GM18505 (cell line): ENCODE measurements around the gene DXO.

ENCODE experiments used
- ATAC-seq: cut with Tn5 transposase; IDR thresholded peaks from one replicate; pipeline ENCODE4 v1.9.1; 2021; ENCODE audit not compliant: unreplicated experiment
- POLR2A ChIP-seq: IDR thresholded peaks from 4 replicates; pipeline ENCODE4 v1.6.1; 2011; ENCODE audit warnings: borderline replicate concordance; ENCODE audit not compliant: insufficient read depth, insufficient read length; ENCODE audit errors: extremely low read depth

Gene DXO

DNA sequence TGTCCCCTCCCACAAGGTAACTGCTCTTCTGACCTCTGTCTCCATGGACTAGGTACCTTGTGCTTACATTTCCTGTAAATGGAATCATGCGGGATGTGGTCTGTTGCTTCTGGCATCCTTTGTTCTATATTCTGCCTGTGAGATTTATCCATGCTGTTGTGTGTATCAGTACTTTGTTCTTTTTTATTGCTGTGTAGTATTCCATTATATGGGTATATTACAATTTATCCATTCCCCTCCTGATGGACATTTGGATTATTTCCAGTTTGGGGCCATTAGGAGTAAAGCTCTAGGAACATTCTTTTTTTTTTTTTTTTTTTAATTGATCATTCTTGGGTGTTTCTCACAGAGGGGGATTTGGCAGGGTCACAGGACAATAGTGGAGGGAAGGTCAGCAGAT is 41.0 kb downstream of the DXO start:
- ATAC-seq, result no peak
- no peak for TF ChIP-seq POLR2A

DNA sequence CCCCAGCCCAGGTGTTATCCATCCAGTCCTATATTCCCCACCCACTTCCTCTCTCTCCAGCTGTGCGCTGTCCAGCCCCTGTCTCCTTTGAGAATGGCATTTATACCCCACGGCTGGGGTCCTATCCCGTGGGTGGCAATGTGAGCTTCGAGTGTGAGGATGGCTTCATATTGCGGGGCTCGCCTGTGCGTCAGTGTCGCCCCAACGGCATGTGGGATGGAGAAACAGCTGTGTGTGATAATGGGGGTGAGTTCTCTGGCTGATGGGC is 43.3 kb downstream of the DXO start:
- no peak for ATAC-seq
- no peak for TF ChIP-seq POLR2A

DNA sequence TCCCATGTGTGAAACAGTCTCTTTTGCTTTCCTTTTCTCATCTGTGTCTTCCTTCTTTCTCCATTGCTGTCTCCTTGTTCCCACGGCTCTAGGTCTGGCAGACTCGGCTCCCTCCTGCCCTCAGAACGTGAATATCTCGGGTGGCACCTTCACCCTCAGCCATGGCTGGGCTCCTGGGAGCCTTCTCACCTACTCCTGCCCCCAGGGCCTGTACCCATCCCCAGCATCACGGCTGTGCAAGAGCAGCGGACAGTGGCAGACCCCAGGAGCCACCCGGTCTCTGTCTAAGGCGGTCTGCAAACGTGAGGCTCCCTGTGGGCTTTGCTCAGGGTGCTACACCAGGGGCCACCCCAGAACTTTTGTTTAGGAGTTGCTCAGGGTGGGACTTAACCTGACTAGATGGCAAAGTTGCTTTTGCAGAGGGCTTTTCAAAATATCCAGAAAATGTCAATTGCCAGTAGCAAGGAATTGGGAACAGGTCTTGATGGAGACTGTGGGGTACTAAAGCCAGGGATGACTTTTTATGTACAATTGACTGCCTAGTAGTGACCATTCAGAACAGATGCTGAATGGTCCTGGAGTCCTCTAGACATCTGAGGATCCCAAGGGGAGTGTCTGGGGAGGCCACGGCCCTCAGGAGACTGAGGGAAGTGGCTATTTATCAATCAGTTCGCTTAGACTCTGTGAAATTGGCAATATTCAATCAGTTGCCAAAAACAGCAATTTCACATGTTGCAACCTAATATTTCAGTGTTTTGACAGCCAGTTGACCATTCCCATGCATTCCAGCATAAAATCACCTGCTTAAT is 43.9 kb downstream of the DXO start:
- ATAC-seq, result no peak
- TF ChIP-seq POLR2A, result no peak

DNA sequence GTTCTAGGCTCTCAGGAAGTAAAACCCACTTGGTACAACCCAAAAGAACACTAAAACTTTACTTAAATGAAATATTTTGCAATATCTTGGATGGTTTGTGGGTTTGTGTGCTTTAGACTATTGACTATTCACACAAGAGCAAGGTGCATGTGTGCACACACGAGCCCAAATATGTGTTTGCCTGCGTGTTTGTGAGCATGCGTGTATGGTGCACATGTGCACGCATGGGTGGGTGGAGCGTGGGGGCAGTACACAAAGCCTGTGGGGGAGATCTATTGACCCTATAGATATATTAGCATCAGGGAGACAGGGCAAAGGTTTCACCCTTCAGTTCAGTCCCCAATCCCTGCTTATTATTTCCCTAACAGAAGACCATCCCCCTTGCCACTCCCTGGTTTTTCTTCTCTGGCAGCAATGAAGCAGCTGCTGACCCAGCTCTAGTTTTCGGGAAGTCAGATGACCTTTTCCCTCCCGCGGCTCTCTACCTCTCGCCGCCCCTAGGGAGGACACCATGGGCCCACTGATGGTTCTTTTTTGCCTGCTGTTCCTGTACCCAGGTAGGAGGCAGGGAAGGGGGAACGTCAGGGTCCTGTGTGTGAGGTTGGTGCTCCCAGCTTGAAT is 44.6 kb downstream of the DXO start, which contains the start of gene C2:
C2 (plus strand) TSS at position 476 of the 621 bp plus-strand sequence; CDS start at position 512, 36 bp downstream.
- no peak for ATAC-seq
- TF ChIP-seq POLR2A, result no peak

GRCh38 chr6:31922942-31923341 is 49.0 kb downstream of the DXO start:
- ATAC-seq, result no peak
- TF ChIP-seq POLR2A, result no peak

DNA sequence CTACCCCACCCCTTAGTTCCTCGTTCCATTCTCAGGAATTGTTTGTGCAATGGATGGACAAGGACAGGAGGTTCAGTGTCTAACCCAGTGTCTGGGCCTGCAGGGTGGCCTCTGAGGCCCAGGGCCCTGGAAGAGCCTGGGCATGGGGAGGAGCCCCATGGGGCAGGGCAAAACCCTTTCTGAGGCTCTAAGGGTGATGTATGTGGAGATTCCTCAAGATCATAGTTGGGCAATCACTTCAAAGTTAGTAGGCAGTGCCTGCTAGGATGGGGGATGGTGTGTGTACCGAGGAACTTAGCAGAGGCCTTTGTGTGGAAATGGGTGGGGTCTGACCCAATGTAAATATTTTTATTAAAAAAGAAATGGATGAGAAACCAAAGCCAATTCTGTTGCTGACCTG is 51.1 kb downstream of the DXO start:
- no peak for TF ChIP-seq POLR2A
- ATAC-seq, result no peak
